HG03575 (cell line): ENCODE measurements around the gene STARD6.

Experiments
- ATAC-seq: cut with Tn5 transposase; IDR thresholded peaks from one replicate; pipeline ENCODE4 v1.9.1; 2021; ENCODE audit not compliant: unreplicated experiment, insufficient number of reproducible peaks, low FRiP score; ENCODE audit errors: extremely low read depth

Gene STARD6

DNA sequence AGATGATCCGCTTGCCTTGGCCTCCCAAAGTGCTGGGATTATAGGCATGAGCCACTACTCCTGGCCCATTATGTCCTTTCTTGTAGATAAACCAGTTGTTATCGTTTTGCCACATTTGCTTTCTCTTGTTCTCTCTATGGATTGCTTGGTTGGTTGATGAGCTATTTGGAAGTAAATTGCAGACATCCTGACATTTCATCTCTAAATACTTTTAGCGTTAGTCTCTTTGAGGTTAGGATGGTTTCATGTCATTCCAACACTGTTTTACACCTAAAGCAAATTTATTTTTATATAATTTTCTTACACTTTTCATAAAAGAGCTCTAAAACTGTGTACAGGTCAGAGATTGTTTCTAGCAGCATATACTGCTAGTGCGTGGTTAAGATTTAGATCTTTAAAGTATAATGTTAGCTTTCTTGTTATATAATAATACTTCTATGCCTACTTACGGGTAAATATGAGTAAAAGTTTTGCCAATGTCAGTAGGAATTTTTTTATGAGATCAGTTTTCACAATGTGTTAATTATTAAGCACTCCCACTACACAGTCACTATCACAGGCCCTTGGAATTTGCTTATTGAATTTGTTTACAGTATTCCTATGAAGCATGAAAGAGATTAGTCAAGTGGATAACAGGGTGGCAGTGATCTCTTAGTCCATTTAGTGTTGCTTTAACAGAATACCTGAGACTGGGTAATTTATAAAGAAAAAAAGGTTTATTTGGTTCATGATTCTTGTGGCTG, 78.0 kb downstream of the STARD6 start:
- ATAC-seq = no peak

GRCh38 chr18:54278615-54279014, 79.0 kb downstream of the STARD6 start:
- no peak for ATAC-seq

DNA sequence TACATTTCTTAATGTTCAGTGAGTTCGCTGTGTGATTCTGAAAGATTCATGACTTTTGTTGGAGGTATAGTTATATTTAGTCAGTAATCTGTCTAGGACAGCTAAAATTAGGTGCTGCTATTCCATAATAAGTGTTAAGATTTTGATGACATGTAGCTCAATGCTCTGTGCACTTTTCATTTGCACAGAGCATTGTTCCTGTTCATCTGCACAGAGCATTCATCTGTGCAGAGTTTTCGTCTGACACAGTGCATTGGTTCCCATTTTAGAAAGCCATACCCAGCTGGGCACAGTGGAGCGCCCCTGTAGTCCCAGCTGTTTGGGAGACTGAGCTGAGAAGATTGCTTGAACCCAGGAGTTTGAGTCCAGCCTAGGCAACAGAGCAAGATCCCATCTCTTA, 79.8 kb downstream of the STARD6 start:
- no peak for ATAC-seq
